KMS-11 (cell line): ENCODE data around the gene CAMTA1.

ENCODE experiments used
- H2AFZ ChIP-seq: fragments of 200-600 bp; sonication (generic); 2 replicates; pipeline ENCODE4 v1.6.1; 2016; ENCODE audit warnings: antibody characterized with exemption, mixed run types, low read depth
- H3K27ac ChIP-seq: fragments of 200-600 bp; sonication (generic); 2 replicates; pipeline ENCODE4 v1.6.1; 2016; ENCODE audit warnings: mild to moderate bottlenecking, mixed run types
- H3K27me3 ChIP-seq: fragments of 200-600 bp; sonication (generic); 2 replicates; pipeline ENCODE4 v1.6.1; 2017; ENCODE audit warnings: mild to moderate bottlenecking, low read depth, mixed run types, moderate library complexity; ENCODE audit not compliant: insufficient read depth
- H3K36me3 ChIP-seq: fragments of 200-600 bp; sonication (generic); 2 replicates; pipeline ENCODE4 v1.6.1; 2017; ENCODE audit warnings: mild to moderate bottlenecking, mixed run types; ENCODE audit not compliant: insufficient read depth
- H3K4me1 ChIP-seq: fragments of 200-600 bp; sonication (generic); 2 replicates; pipeline ENCODE4 v1.6.1; 2016; ENCODE audit warnings: mild to moderate bottlenecking, low read depth, mixed run types; ENCODE audit not compliant: poor library complexity, severe bottlenecking
- H3K4me2 ChIP-seq: fragments of 200-600 bp; sonication (generic); 2 replicates; pipeline ENCODE4 v1.7.0; 2016; ENCODE audit warnings: mild to moderate bottlenecking, mixed run types
- H3K4me3 ChIP-seq: fragments of 200-600 bp; sonication (generic); IDR thresholded peaks from 2 replicates; pipeline ENCODE4 v1.6.1; 2017; ENCODE audit warnings: low read depth, low read length, mixed read lengths; ENCODE audit not compliant: insufficient read depth
- H3K79me2 ChIP-seq: fragments of 200-600 bp; sonication (generic); 2 replicates; pipeline ENCODE4 v1.6.1; 2016; ENCODE audit warnings: low read depth, mixed run types; ENCODE audit not compliant: insufficient read depth
- H3K9ac ChIP-seq: fragments of 200-600 bp; sonication (generic); 2 replicates; pipeline ENCODE4 v1.6.1; 2016; ENCODE audit warnings: mild to moderate bottlenecking, mixed run types
- H4K20me1 ChIP-seq: fragments of 200-600 bp; sonication (generic); 2 replicates; pipeline ENCODE4 v1.6.1; 2016; ENCODE audit warnings: mild to moderate bottlenecking, mixed run types; ENCODE audit not compliant: insufficient read depth
- CTCF ChIP-seq: fragments of 200-600 bp; sonication (generic); conservative IDR thresholded peaks from 2 replicates; pipeline ENCODE4 v1.6.1; 2017; ENCODE audit warnings: low read depth, mild to moderate bottlenecking, antibody characterized with exemption, low read length, moderate library complexity, mixed read lengths

The CAMTA1 gene

GRCh38 chr1:7002728-7003127, 217.5 kb downstream of the CAMTA1 start:
- H3K79me2 ChIP-seq, result no peaks in the 10 kb centered on the region
- H3K4me1 ChIP-seq, result no peaks in the 10 kb centered on the region
- H2AFZ ChIP-seq, result no peak overlapping the region
- H3K4me3 ChIP-seq, result no peak overlapping the region
- no peak overlapping the region for H3K27ac ChIP-seq
- H3K4me2 ChIP-seq, result no peak overlapping the region
- H3K36me3 ChIP-seq, result no peaks in the 10 kb centered on the region
- no peak overlapping the region for H3K9ac ChIP-seq
- peaks cover under 1% of the 10 kb centered on the region; the same call in 1 of the 2 replicates for H3K27me3 ChIP-seq
- H4K20me1 ChIP-seq, result no peaks in the 10 kb centered on the region
- TF ChIP-seq CTCF, result no peak

GRCh38 chr1:7003676-7004075, 218.4 kb downstream of the CAMTA1 start:
- Histone ChIP-seq H3K9ac (no peak overlapping the region), H3K4me1 (no peaks in the 10 kb centered on the region), H4K20me1 (no peaks in the 10 kb centered on the region), H3K27ac (no peak overlapping the region), H3K36me3 (no peaks in the 10 kb centered on the region), H3K4me3 (no peak overlapping the region), H3K4me2 (no peak overlapping the region), H3K79me2 (no peaks in the 10 kb centered on the region), H2AFZ (no peak overlapping the region), H3K27me3 (peaks cover 9% of the 10 kb centered on the region; the same call in 1 of the 2 replicates)
- TF ChIP-seq CTCF, result no peak

GRCh38 chr1:7004181-7004580, 218.9 kb downstream of the CAMTA1 start:
- TF ChIP-seq CTCF, result no peak
- Histone ChIP-seq H2AFZ (no peak overlapping the region), H3K4me1 (no peaks in the 10 kb centered on the region), H3K4me3 (no peak overlapping the region), H3K79me2 (no peaks in the 10 kb centered on the region), H3K4me2 (no peak overlapping the region), H3K27ac (no peak overlapping the region), H3K9ac (no peak overlapping the region), H4K20me1 (no peaks in the 10 kb centered on the region), H3K36me3 (no peaks in the 10 kb centered on the region), H3K27me3 (peaks cover 13% of the 10 kb centered on the region; the same call in 1 of the 2 replicates)

GRCh38 chr1:7005762-7006161, 220.5 kb downstream of the CAMTA1 start:
- Histone ChIP-seq H3K4me3 (no peak overlapping the region), H3K4me1 (no peaks in the 10 kb centered on the region), H3K79me2 (no peaks in the 10 kb centered on the region), H3K27ac (no peak overlapping the region), H4K20me1 (no peaks in the 10 kb centered on the region), H2AFZ (no peak overlapping the region), H3K36me3 (no peaks in the 10 kb centered on the region), H3K9ac (no peak overlapping the region), H3K27me3 (peaks cover 26% of the 10 kb centered on the region; the same call in 1 of the 2 replicates), H3K4me2 (no peak overlapping the region)
- TF ChIP-seq CTCF, result no peak
